GM10847 (cell line): Measurements from ENCODE around the gene PAQR4.

Experiments
- POLR2A ChIP-seq: IDR thresholded peaks from 2 replicates; pipeline ENCODE4 v1.6.1; 2011; ENCODE audit not compliant: insufficient read length; ENCODE audit errors: extremely low read depth

Gene PAQR4

GRCh38 chr16:3013998-3014690 lies 45.0 kb downstream of the PAQR4 start:
- no peak for TF ChIP-seq POLR2A

- no peak for TF ChIP-seq POLR2A
These were observed 45.8 kb downstream of the PAQR4 start for GRCh38 chr16:3014971-3015370.

GRCh38 chr16:3015865-3016521 lies 46.8 kb downstream of the PAQR4 start:
- no peak for TF ChIP-seq POLR2A

DNA sequence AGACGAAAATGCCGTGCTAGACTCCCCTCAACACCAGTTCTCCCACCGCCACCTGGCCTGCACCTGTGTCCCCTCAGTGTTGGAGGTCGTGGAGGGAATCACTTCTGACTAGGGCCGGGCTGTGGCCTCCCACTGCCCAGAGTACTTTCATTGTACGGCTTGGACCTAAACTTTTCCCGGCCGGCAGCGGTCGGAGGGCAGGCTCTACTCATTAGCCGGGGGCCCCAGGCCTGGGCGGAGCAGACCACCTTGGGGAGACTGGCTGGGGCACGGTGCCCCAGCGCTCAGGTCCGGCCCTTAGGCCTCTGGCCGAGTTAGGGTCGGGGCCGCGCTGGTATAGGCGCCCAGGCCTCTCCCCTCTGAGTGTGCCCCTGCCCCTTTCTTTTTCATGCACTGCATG lies 48.2 kb downstream of the PAQR4 start:
- no peak for TF ChIP-seq POLR2A

DNA sequence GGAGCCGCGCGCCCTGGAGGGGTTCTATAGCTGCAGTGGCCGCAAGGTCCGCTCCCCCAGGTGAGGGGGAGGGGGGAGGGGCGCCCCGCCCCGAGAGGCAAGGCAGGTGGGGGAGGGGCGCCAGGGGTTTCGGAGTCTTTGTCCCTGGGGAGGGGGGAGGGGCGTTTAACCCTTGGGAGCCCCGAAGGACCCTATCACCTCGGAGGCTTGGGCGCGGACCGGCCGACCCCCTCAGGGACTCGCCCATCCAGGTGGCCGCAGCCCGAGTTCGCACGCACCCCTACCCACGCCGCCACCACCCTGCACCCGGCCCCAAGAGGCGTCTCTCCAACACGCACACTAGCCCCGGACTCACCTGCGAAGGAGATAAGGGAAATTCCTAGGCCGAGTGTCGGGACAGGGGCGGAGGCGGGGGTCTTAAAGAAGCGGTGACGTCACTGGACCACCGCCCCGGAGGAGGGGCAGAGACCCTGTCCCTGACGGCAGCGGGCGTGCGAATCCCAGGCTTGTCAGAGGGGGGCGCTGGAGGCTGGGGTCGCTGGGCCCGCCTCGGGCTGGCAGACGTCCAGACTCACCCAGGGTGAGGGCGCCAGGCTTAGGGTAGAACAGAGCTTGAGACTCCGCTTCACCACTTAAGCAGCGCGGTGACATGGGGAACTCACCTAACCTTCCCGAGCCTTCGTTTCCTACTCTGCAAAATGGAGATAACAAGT lies 48.8 kb downstream of the PAQR4 start, which contains the start of gene CLDN6:
CLDN6 (minus strand) TSS at position 390 of the 713 bp plus-strand sequence. CDS start 2,162 bp downstream, outside the sequence.
- TF ChIP-seq POLR2A, result no peak

DNA sequence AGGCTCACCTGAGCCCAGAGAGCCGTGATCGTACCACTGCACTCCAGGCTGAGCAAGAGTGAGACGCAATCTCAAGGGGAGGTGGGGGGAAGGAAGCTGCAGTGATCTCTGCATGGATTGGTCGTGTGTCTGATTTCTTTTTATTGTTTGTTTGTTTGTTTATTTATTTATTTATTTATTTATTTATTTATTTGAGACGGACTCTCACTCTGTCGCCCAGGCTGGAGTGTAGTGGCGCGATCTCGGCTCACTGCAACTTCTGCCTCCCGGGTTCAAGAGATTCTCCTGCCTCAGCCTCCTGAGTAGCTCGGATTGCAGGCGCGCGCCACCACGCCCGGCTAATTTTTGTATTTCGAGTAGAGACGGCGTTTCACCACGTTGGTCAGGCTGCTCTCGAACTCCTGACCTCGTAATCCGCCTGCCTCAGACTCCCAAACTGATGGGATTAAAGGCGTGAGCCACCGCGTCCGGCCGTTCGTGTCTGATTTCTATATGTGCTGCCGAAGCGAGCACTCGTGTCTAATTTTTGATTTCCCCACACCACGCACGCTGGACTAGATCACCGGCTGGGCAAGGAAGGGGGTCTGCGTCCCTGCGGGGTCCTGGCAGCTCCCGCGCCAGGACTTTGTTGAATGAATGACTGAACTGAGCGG lies 50.6 kb downstream of the PAQR4 start:
- TF ChIP-seq POLR2A, result no peak

- peak; percentile 71 for TF ChIP-seq POLR2A
These were observed 51.1 kb downstream of the PAQR4 start, which contains the start of gene TNFRSF12A for GRCh38 chr16:3020247-3020603. Gene TNFRSF12A, plus strand, starts transcription at chr16:3020368. Its CDS starts 30 bp downstream, at chr16:3020398.

DNA sequence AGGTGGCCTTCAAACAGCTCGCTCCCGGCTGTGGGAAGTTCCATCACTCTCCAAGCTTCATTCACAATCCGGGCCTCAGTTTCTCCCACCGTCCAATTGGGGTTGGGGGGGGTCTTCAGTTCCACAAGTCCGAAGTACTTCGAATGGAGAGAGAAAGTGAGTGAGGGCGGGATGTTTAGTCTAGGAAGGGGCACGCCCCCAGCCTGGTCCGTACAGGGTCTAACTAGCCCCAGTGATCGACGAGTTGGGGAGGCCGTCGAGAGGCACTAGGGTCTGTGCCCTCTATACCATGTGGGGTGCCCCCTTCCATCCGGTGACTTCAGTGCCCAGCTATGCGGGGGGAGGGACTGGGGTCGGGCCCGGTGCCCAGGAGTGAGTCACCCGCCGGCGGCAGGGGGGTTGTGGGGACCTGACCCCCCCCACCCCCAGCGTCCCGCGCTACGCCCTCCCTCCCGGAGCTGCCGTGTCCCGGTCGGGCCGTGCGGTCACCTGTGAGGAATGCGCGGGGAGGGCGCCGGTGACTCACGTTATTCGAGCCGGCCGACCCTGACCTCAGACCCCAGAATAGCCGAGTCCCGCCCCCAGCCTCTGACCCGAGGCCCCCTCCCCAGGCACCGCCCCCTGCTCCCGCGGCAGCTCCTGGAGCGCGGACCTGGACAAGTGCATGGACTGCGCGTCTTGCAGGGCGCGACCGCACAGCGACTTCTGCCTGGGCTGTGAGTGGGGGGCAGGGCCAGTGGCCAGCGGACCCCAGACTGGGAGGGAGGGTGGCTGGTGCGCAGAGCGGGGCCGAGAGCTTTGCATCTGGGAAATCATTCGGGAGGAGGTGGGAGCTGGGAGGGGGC lies 51.7 kb downstream of the PAQR4 start:
- no peak for TF ChIP-seq POLR2A

GRCh38 chr16:3021449-3022207 lies 52.5 kb downstream of the PAQR4 start:
- TF ChIP-seq POLR2A, result no peak

DNA sequence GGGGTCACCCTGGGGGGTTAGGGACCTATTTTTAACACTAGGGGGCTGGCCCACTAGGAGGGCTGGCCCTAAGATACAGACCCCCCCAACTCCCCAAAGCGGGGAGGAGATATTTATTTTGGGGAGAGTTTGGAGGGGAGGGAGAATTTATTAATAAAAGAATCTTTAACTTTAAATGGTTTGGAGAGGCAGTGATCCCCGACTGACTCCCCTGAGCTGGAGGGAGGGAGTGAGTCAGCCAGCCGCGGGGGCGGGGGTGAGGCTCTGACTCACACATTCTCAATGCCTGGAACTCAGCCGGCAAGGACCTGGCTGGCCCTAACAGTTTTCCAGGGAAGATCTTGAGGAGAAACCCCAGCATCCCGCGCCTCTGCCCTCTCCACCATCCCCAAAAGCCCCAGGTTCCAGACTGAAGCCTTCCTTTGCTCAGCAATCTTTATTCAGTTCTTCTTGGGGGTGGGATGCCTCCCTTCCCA lies 53.1 kb downstream of the PAQR4 start:
- TF ChIP-seq POLR2A, result no peak

DNA sequence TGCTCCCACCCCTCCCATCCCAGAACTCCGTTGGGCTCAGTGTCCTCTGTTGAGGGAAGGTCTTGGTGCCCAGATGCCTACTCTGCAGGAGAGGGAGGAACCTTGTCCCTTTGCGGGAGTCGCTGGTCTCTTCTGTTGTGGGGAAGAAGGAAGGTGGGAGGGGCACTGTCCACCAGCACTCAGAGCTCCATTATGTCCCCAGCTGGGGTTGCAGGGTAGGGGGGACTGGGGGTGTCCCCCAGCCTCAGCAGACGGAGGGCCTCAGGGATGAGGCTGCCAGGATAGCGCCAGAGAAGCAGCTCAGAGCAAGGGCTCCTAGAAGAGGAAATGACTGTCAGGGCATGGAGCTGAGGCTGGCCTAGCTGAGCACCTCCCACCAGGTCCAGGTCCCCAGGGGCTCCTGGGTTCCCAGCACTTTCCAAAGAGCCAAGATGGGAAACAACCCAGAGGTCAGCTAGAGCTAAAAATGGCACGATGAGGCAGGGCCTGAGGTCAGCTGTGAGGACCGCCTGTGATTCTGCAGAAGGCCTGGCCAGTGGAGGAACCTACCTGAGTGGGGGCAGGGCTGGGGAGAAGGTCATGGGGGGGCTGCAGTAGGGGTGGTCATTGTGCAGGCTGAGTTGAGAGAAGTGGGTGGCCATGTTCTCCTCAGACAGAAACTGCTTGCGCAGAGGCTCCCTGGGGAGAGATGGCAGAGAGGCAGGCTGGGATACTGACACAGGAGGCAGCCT lies 53.7 kb downstream of the PAQR4 start:
- TF ChIP-seq POLR2A, result no peak
